Putamen (tissue), 1 donor: ENCODE data around the gene AIRE.
"Not testable (repeated sequence)": the region's sequence is repeated elsewhere in the genome, so short reads cannot be mapped to it uniquely, and the experiment has no call there.

ENCODE experiments used
- DNase-seq: peaks from one replicate; pipeline ENCODE4 v3.0.0-alpha.2; 2016; ENCODE audit warnings: low spot score

AIRE gene

DNA sequence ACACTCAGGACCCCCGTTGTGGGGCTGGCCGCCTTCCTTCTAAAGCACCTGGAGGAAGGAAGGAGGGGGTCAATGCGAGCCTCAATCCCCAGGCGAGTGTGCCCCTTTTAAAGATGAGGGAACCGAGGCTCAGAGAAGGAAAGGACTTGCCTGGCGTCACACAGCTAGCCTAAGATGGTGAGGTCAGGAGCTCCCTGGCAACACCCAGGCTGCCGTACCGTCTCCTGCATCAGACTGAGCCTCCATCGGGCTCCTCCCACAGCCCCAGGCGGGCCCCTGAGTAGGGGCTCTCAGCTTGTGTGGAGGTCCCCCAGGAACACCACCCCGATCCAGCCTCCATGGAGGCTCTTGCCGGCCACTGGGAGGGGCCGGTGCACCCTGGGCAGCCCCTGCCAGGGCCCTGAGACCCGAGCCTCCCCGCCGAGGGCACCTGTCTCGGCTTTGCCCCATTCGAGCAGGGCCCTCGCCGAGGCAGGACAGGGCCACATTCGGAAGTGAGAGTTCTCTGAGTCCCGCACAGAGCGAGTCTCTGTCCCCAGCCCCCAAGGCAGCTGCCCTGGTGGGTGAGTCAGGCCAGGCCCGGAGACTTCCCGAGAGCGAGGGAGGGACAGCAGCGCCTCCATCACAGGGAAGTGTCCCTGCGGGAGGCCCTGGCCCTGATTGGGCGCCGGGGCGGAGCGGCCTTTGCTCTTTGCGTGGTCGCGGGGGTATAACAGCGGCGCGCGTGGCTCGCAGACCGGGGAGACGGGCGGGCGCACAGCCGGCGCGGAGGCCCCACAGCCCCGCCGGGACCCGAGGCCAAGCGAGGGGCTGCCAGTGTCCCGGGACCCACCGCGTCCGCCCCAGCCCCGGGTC is at the start of gene AIRE:
Gene AIRE (plus strand): TSS at position 739 of the 855 bp plus-strand sequence. CDS start 131 bp downstream, outside the sequence.
- DNase-seq = no peak

DNA sequence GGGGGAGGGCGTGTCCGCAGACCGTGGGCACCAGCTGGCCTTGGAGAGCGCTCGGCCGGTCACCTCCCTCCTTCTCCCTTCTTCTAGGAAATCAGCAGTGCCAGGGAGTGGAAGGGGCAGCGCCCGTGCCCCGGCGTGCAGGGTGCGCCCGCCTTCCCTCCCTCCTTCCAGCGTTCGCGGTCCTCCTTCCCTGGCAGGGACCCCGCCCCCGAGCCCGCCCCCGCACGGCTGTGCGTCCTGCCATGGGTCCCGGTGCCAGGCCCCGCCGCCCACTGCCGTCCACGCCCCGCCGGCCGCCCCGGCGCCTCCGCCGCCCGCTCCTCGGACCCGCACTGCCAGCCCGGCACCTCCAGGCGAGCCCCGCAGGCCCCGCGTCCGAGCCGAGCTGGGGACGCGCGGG is 45.3 kb upstream of the AIRE start:
- DNase-seq = not testable (repeated sequence)

DNA sequence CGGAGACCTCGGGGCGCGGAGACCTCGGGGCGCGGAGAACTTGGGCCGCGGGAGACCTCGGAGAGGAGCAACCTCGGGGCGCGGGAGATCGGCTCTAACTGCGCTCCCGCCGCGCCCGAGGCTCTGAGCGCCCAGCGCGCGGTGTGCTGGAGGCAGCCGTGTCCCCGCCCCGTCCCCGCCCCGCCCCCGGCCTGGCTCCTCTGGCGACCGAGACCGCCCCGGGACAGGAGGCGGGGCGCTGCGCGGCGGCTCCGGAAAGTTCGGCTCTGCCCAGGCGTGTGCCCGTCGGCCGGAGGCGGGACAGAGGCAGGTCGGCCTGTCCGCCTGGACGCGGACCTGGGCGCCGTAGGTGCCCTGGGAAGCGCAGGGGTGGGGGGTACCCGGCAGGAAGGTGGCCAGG is 44.8 kb upstream of the AIRE start, which contains the start of gene ICOSLG:
Gene ICOSLG (minus strand): TSS at position 102 of the 400 bp plus-strand sequence. CDS start 126 bp downstream, outside the sequence.
- not testable (repeated sequence) for DNase-seq

DNA sequence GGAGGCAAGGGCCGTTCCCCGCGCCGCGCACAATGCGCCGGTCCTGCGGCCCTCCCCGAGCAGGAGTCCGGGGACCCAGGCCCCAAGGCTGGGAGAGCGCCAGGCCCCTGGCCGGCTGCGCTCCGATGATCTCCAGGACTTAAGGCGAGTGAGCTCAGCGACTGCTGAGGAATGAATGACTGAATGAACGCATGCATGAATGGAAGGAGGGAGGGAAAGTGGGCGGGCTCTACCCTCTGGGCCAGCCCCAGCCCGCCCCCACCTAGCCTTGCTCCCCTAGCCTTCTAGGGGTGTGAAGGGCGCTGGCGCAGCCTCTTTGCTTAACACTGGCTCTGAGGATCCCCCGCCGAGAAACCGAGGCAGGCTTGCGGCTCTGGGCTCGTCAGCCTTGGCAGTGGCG is 44.4 kb upstream of the AIRE start:
- not testable (repeated sequence) for DNase-seq

DNA sequence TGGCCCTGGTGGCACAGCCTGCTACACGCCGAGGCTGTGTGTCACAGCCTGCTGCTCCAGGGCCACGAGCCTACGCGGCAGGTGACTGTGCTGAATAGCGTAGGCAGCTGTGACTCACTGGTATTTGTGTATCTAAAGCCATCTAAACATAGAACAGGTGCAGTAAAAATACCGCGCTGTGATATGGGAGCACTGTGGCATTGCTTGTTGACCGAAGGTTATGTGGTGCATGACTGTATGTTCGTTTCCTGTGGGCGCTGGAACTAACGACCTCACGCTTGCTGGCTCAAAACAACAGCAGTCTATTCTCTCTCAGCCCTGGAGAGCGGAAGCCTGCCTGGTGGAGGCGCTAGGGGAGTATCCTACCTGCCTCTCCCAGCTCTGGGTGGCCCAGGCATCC is 41.7 kb upstream of the AIRE start:
- not testable (repeated sequence) for DNase-seq

DNA sequence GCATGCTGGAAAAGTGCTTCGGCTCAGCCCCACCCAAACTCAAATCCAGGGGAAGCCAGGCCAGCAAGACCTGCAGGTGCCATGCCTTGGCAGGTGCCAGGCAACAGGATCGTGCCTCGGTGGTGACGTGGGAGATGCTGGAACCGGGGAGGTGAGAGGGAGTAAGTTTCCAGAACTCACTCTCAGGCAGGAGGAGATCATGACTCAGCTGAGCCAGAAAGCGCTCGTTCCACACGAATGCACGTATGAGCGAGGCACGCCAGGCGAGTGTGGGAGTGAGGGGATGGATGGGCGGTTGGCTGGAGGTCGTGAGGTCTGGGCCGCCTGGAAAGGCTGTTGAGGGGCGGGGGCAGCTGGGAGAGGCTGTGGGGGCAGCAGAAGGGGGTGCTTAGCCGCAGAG is 37.8 kb upstream of the AIRE start:
- DNase-seq = not testable (repeated sequence)

DNA sequence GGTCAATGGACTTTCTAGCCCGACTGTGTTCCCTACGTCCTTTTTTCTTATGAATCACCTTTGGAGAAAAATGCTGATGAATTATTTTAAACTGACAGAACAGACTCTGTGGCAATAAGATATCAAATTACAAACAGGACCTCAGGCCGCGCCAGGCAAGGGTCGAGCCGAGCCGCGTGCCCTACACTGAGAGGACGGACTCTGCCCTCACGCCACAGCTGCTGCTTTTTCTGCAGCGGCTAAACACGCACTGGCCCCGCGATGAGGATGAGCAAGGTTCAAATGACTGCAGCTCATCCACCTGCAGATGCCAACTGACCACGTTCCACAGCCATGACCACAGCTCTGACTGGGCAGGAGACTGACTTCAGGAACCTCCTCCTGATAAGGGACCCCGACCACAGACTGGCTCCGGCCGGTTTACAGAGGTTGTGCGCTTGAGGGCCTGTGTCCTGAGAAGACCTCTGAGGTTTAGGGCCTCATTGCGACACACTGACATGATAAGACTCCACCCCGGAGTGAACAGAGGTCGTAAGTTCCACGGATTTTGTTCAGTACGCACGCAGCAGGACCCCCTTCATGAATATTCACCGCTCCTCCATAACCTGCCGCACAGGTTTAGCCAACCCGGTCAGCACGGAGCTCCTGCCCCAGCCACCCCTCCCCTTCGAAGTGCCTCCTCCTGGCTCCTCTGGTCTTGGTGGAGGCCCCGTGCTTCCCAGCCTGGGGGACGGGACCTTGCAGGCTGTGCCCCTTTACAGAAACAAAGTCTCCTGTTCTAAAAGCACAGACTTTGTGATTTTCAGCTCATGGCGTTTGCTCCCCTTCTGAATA is 36.3 kb upstream of the AIRE start:
- not testable (repeated sequence) for DNase-seq

DNA sequence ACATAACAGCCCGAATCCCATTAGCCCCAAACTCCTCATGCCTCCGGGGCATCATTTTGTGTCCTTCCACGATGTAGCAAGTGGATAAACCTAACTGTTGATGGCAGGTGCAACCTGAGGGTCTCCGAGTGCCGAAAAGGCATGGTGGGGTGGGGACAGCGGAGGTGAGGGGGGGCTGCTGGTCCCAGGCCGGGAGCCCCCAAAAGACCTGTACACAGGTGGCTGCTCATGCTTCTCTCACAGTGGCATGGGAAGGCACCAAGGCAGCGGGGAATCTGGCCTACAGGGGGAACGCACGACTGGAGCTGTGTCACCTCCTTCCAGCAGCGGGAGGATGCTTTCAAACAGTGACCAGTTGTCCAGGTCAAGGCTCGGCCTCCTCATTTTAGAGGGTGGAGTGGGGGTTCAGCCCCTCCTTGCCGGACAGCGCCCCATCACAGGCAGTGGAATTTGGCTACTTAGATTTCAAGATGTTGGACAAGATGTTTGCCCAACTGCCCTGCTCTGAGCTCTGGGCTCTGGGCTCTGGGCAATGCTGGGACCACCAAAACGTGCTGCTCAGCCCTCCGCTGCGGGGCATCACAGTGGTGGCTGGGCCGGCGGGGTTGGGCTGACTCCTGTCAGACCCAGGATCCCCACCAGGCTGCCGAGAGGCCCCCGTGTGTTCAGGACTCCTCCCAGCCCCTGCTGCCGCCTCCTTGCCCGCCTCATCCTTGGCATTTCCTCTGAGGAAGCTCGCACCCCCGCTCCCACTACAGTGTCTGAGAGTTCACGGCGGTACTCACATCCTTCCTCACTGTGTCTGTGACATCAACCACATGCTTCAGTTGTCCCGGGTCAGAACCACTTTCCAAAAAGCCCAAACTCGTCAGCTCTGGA is 31.6 kb upstream of the AIRE start:
- no peak for DNase-seq

DNA sequence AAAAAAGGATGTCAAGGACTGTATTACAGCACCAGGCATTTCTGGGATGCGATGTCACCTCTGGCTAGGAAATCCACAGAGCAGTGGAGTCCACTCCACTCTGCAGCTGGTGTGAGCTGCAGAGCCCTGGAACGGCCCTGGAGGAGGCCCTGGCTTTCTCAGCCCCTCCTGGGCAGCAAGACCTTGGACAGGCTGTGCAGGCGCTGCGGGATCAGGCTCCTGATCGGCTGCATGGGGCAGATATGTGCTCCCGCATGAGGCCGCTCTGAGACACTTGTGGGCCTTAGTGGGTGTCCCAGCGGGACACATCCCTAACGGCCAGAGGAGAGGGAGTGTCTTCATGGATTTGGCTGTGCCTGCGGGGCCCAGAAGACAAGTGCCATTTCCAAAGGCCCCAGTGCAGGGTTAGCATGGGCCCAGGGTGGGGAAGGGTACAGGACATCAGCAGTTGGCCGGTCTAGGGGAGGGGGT is 30.1 kb upstream of the AIRE start:
- no peak for DNase-seq

DNA sequence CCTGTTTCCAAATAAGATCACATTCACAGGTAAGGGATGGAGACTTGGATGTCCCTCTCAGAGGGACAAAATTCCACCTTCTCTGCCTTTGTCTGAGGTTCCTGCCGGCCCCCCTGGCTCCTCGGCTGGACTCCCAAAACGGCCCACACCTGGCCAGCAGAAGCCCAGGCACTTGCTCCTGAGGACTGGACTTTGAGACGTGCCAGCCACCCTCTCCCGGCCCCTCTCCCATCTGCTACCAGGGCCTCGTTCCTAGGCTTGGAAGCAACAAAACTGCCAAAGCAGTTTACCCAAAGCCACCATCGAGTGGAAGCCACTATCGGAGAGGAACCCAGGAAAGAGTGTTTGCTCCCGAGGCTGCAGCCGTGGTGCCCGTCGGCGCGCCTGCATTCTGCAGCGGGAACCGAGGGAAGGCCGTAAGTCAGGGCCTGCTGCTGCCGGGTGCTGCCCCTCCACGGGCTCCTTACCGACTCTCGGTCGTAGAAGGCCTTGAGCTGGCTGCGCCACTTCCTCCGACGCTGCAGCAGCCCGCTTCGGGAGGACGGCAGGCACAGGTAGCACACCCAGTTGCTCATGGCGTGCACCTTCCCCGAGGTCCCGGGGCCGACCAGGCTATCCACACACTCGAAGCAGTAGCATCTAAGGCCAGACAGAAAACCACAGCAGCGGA is 27.5 kb upstream of the AIRE start:
- DNase-seq = no peak

DNA sequence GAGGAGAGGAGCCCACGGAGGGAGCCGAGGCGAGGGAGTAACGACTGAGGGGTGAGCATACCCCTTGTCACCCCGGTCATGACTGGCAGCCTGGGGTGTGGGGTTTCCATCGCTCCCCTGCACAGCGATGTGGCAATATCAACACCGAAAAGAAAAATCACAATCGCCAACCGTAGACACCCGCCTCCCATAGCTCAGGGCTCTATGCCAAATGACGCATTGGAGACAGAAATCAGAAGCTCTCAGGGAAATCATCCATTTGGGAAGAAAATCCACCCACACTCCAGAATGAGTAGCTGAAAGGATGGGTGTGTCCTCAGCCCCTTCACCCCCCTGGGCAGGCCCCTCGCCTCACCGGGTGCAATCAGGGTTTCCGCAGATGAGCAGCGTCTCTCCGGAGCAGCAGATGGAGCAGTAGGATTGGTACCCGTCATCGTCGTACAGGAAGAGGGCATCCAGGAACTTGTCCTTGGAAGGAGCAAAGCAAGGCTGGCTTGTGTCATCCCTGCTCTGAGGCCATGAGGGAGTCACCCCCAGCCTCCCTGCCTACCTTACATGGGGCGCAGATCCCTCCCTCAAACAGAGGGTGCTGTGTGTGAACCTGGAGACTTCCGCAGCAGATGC is 26.5 kb upstream of the AIRE start:
- no peak for DNase-seq

DNA sequence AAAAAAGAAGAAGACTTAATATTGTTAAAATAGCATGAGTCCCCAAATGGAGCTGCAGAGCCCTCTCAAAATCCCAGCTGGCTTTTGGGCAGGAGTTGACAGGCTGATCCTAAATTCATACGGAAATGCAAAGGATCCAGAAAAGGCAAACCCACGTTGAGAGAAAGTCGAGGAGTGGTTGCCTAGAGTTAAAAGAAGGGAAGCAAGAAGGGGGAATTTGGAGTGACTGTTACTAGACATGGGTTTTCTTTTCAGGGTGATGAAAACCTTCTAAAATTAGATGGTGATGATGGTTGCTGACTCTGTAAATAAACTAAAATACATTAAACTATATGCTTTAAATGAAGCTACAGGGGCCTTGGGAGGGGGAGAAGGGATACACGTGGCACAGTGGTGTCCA is 25.6 kb upstream of the AIRE start:
- no peak for DNase-seq

DNA sequence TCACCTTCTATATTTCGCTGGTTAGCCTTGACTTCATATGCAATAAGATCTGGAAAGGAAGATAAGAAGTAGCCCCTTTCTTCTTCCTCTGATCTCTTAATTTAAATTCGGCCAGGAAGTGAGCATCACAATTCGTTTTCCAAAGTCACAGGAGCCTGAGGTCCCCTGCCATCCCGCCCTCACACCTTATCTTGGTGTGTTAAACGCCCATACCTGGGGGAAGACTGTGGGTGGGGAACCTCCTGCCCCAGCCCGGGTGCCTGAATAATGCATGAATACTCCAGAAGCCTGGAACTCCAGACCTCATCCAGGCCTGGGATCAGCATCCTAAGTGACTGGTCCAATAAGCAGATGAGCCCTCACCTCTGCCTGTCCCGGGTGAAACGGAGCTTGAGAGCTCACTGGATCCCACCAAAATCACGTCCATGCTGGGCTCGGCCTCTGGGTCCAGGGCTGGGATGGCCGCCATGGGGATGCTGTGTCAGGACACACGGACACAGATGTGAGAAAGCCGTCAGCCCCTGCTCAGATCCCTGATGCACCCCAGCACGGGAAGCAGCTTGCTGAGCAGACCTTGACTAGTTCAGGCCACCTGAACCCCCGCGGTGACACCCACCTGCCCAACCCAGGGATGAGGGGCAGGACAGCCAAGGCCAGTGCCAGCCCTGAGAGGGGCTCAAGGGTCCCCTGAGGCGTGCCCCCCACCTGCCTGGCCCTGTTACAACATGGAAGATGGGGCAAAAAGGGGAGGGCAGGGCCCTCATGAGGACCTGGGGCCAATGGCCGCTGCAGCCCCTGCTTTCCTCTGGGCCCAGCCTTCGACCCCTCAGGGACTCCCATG is 24.7 kb upstream of the AIRE start:
- no peak for DNase-seq

DNA sequence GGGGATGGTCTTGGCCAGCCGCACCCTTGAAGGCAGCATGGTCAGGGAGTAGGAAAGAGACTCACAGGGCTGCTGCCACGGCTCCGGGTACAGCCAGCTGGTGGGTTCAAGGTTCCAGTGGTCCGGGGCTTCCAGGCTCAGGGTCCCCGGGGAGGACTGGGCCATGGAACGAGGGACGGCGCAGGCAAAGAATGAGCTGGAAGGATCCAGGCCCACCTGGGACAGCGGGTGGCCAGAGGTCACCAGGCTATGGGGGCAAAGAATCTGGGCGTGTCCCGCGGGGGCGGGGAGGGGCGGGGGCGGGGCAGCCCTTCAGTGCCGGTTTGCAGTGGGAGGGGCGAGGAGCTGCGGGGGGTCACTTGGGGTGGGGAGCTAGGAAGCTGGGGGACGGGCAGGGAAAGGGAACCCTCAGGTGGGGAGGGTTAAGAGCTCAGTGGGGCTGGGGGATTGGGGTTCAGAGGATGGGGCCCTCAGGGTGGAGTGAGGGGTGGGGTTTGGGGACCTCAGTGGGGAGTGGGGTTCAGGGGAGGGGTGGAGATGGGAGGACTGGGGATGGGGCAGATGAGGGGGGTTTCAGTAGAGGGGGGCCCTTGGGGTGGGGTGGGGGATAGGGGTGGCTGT is 23.9 kb upstream of the AIRE start, which contains the start of gene DNMT3L:
Gene DNMT3L (minus strand): TSS at position 223 of the 621 bp plus-strand sequence. CDS start 638 bp downstream, outside the sequence.
- no peak for DNase-seq

DNA sequence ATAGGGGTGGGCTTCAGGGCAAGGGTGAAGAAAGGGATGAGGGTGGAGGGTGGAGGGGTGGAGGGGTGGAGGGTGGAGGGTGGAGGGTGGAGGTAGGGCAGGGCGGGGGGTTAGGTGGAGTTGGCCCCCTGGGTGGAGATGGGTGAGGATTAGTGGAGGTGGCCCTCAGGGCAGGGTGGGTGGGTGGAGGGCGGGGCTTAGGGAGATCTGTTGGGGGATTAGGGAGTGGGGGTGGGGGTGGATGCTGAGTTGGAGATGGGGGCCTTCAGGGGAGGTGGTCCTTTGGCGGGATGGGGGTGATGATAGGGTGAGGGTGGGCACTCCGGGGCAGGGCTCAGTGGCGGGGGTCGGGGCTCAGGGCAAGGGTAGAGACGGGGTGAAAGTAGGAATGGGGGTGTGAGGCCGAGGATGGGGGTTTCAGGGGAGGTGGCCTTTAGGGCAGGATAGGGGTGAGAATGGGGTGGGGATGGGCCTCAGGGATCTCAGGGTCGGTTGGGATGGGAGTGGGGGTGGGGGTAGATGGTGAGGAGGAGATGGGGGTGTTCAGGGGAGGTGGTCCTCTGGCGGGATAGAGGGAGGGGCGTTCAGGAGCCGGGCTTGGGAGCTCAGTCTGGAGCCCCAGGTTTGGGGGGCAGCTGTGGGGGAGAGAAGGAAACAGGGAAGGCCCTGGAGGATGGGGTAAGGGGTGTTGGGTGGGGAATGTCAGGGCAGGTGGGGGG is 23.2 kb upstream of the AIRE start:
- DNase-seq = no peak

DNA sequence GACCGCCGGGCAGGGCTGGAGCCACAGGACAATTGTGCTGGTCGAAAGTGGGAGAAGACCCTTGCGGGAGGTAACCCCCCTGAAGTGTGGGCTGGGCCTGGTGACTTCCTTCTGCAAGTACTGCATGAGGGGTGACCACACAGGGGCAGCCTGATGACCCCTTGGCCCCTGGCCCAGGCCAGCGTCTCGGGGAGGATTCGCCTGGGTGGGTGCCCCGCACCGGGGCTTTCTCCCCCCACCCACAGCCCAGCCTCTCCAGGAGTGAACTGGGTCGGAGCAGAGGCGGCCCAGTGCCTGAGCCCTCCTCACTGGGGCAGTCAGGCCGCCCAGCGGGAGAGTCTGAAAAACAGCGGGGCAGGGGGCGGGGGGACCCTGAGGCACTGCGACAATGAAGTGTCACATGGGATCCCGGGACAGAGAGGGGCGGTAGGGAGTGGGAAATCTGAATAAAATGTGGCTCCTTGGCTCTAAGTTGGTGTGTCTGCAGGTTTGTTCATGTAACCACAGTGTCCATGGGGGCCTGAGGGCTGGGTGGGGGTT is 22.4 kb upstream of the AIRE start:
- no peak for DNase-seq

DNA sequence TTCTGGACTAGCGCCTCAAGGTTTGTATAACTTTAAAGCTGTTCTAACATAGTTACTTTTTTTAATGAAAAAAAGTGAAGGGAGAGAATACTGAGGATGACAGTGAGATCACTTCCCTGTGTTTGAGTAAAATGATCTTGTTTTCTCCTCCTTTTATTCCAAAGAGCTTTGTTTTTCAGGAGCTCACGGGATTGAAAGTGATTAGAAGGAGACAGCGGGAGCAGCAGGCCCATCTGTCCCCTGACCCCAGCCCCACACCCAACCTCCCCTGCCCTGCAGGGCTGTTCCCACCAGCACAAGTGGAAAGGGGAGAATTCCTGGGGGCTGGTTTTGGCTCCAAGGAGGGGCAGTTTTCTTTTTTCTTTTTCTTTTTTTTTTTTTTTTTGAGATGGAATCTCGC is 21.9 kb upstream of the AIRE start:
- no peak for DNase-seq

DNA sequence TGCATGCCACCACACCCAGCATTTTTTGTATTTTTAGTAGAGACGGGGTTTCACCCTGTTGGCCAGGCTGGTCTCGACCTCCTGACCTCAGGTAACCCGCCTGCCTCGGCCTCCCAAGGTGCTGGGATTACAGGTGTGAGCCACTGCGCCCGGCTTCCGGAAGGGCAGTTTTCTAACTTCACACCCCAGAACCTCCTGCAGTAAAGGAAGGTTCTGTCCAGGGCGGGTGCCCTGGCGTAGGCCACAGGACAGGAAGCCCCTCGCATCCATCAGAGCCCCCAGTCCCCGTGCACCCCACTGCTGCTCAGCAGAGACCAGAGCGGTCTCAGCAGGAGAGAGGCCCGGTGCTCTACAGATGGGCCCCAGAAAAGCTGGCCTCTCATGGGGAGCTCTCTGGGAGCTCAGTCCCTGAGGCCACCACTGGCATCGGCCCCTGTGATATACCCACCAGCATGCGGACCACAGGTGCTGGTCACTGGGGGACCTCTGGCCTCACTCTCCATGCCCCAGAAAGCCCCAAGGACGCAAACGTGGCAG is 19.9 kb upstream of the AIRE start:
- DNase-seq = no peak
